Kidney capillary endothelial cell (primary cell): ENCODE data around the gene ZBTB43.
A peak's percentile ranks its signal among the peaks of the same experiment; 100 is the strongest.

Experiments
- DNase-seq: peaks from one replicate; pipeline ENCODE4 v3.0.0-alpha.2; 2018; ENCODE audit warnings: low spot score

The ZBTB43 gene

GRCh38 chr9:126830827-126831226, 26.0 kb downstream of the ZBTB43 start:
- no peak for DNase-seq

- no peak for DNase-seq
Observed at GRCh38 chr9:126832440-126832839, 27.6 kb downstream of the ZBTB43 start.

- DNase-seq, result no peak
Observed at GRCh38 chr9:126833020-126833419, 28.2 kb downstream of the ZBTB43 start.

- DNase-seq, result no peak
Observed at GRCh38 chr9:126833710-126834345, 29.0 kb downstream of the ZBTB43 start.

- DNase-seq, result no peak
Observed at GRCh38 chr9:126834672-126835071, 29.8 kb downstream of the ZBTB43 start.

GRCh38 chr9:126836216-126836615, 31.4 kb downstream of the ZBTB43 start:
- no peak for DNase-seq

GRCh38 chr9:126838055-126838811, 33.4 kb downstream of the ZBTB43 start:
- no peak for DNase-seq

GRCh38 chr9:126838895-126839294, 34.1 kb downstream of the ZBTB43 start:
- no peak for DNase-seq

- DNase-seq, result no peak
Observed at GRCh38 chr9:126839301-126839700, 34.5 kb downstream of the ZBTB43 start.

GRCh38 chr9:126842220-126842842, 37.5 kb downstream of the ZBTB43 start:
- no peak for DNase-seq

GRCh38 chr9:126842977-126843799, 38.3 kb downstream of the ZBTB43 start:
- peak; percentile 19 for DNase-seq

GRCh38 chr9:126844085-126844484, 39.2 kb downstream of the ZBTB43 start:
- DNase-seq, result peak; percentile 15

GRCh38 chr9:126847051-126847450, 42.2 kb downstream of the ZBTB43 start:
- no peak for DNase-seq

- DNase-seq, result no peak
Observed at GRCh38 chr9:126849591-126850225, 44.9 kb downstream of the ZBTB43 start.

GRCh38 chr9:126851286-126851880, 46.5 kb downstream of the ZBTB43 start:
- no peak for DNase-seq

- no peak for DNase-seq
Observed at GRCh38 chr9:126852086-126852688, 47.3 kb downstream of the ZBTB43 start.

- no peak for DNase-seq
Observed at GRCh38 chr9:126853667-126854066, 48.8 kb downstream of the ZBTB43 start.

- no peak for DNase-seq
Observed at GRCh38 chr9:126854734-126855133, 49.9 kb downstream of the ZBTB43 start.

- DNase-seq, result no peak
Observed at GRCh38 chr9:126856326-126856877, 51.6 kb downstream of the ZBTB43 start.

- DNase-seq, result no peak
Observed at GRCh38 chr9:126857261-126857960, 52.6 kb downstream of the ZBTB43 start.
